Stimulated activated CD4-positive, alpha-beta T cell treated with anti-CD3 and anti-CD28 coated beads, Interleukin-15, amount 100 ng/mL, for 1 hour (primary cell): ENCODE measurements around the gene LAMTOR2.
"Not testable (repeated sequence)": the region's sequence is repeated elsewhere in the genome, so short reads cannot be mapped to it uniquely, and the experiment has no call there.

ENCODE experiments used
- DNase-seq, 2 donors: peaks; one replicate each; pipeline ENCODE4 v3.0.0-alpha.2; 2020; ENCODE audit warnings: low read depth in 1 of 2, low spot score in 1 of 2

LAMTOR2 gene

DNA sequence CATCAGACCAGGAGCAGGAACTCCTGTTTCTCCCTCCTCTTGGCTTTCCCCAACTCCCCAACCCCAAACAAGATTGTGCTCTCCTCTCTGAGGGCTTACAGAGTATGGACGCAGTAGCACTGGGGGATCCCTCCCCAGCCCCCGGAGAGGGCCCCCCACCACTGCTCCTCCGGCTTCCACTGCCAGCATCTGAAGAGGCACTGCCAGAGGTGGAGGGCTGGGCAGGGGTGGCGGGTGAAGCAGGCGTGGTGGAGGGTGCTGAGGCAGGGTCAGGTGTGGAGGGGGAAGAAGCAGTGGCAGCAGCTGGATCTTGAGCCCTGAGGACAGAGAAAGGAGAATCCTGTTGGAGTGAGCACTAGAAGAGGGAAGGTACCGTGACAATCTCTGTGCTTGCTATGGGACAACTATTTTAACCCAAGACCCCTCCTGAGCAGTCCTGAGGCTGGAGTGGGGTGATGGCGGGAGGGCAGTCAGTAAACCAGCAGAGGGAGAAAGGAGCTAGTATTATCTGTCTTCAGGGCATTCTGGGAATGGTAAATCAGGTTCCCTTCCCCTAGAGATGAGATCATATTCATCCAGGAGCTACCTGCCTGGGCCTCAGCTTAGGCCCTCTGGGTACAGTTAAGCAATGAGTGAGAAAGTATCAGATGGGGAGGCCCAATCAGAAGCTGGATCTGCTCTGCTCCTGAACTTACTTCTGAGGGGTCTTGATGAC lies 3.4 kb upstream of the LAMTOR2 start:
- no peak for DNase-seq

GRCh38 chr1:156052862-156053767 lies 1.5 kb upstream of the LAMTOR2 start:
- DNase-seq = peak; percentile 39 to 60

DNA sequence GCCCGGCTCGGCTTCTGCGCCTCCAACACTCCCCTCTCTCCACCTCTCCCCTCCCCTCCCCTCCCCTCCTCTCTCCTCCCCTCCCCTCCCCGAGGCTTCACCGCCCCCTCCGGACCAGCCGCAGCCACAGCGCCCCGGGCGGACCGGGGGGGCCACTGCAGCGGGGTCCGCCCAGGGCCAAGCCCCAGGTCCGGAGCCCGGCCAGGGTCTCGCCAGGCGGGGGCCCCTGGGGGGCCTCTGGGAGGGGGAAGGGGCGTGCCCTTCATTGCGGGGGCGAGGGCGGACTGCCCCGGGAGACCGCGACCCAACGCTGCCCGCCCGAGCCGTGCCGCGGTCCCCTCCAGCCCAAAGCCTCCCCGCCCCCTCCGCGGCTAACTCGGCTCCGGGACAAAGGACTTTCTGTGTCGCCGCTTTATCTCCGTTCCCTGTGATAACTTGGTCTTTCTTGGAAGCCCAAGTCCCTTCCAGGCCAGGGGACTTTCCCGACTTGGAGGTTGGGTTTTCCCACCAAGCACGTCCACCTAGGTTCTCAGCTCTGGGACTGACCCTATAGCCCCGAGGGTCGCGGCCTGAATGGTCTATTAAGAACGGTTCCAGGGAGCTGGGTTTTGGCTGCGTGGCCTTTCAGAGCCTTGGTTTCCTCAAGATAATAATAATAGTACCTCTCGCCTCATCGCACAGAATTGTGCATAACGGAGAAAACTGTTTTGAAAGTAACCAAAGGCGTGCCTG lies 648 bp upstream of the LAMTOR2 start, which contains the start of gene UBQLN4:
Gene UBQLN4, minus strand, starts transcription at position 31 of the 732 bp plus-strand sequence. CDS start 97 bp downstream, outside the sequence.
- peak; percentile 74 for DNase-seq

GRCh38 chr1:156055281-156056048 lies 883 bp downstream of the LAMTOR2 start:
- DNase-seq = no peak

- DNase-seq = no peak
Measured at GRCh38 chr1:156056326-156056849, 1.8 kb downstream of the LAMTOR2 start.

DNA sequence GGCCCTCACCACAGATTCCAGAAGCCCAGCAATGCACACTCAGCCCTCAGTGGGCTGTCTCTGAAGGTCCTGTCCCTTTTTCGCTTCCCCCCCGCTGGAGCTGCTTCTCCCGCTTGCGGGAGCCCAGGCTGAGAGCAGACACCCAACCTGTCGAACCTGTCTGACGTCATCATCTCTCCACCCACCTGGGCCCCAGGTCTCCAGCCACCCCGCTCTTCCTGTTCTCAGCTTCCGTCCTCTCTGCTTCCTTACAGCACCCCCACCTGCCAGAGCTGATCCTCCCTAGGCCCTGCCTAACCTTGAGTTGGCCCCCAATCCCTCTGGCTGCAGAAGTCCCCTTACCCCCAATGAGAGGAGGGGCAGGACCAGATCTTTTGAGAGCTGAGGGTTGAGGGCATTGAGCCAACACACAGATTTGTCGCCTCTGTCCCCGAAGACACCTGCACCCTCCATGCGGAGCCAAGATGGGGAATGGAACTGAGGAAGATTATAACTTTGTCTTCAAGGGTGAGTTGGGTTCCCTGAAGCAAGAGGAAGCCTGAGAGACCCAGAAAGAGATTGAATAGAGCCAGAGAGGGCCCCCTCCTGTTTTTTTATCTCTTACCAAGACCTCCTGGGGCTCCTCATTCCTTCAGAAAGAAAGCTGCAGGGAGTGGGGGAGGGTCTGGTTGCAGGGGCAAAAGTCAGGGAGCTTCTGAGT lies 6.5 kb downstream of the LAMTOR2 start, which contains the start of gene RAB25:
Gene RAB25, plus strand, starts transcription at position 224 of the 700 bp plus-strand sequence. Its CDS starts 241 bp downstream, at position 465.
- DNase-seq = no peak

GRCh38 chr1:156062189-156062588 lies 7.6 kb downstream of the LAMTOR2 start:
- no peak for DNase-seq

GRCh38 chr1:156063997-156064285 lies 9.4 kb downstream of the LAMTOR2 start:
- no peak for DNase-seq

DNA sequence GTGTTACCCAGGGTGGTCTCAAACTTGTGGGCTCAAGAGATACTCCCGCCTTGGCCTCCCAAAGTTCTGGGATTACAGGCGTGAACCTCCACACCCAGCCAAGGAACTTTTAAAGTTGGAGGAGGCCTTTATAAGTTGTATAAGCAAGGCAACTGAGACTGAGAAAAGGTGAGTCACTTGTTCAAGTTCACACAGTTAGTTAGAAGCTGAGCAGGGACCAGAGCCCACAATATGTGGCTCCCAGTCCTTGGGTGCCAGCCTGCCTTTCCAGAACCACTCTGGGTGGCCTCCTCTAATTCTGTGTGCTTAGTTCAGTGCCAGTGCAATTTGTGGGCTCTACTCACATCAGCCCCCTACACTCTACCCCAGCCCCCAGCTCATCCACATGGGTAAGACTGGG lies 10.0 kb downstream of the LAMTOR2 start:
- DNase-seq = no peak

GRCh38 chr1:156065212-156065611 lies 10.6 kb downstream of the LAMTOR2 start:
- no peak for DNase-seq

GRCh38 chr1:156065871-156066270 lies 11.3 kb downstream of the LAMTOR2 start:
- no peak for DNase-seq

DNA sequence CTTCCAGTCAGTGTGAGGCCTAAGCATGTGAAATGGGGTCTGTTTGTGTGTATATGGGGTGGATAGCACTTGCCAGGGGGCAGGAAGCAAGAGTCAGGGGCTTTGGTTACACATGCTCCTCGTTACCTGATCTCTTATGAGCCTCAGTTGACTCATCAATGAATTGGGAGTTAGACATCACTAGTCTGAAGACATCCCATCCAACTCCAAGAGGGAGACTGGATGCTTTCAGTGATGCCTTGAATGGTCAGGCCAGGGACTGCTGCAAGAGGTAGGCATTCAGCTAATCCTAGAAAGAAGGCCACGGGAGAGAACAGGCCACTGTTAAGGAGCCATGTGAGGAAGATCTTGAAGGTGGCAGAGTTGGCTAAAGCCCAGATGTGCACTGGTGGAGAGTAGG lies 12.7 kb downstream of the LAMTOR2 start:
- DNase-seq = no peak

DNA sequence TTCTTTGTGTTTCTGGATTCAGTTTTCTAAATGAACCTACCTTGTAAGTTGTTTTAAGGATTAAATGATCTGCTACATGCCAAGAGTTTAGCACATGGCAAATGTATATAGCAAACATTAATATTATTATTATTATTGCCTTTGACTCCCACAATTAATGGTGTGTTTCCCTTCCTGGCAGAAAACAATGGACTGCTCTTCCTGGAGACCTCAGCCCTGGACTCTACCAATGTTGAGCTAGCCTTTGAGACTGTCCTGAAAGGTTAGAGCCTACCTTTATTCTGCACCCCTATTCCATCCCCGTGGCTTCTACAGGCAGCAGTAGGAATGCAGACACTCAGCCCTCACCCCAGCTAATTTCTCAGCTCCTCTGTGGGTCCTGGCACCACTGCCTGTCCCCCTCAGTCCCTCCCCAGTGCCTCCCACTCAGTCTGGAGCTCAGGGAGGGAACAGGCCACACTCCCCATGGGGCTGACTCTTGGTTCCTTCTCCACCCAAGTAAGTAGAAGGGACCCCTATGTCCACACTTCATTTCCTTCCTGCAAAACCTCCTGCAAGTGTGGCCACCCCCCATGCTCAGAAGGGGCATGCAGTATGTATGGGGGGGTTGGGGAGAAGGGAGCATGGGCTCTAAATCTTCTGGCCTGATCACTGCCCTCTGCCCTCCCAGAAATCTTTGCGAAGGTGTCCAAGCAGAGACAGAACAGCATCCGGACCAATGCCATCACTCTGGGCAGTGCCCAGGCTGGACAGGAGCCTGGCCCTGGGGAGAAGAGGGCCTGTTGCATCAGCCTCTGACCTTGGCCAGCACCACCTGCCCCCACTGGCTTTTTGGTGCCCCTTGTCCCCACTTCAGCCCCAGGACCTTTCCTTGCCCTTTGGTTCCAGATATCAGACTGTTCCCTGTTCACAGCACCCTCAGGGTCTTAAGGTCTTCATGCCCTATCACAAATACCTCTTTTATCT lies 15.2 kb downstream of the LAMTOR2 start:
- no peak for DNase-seq

GRCh38 chr1:156070548-156070947 lies 16.0 kb downstream of the LAMTOR2 start:
- no peak for DNase-seq

DNA sequence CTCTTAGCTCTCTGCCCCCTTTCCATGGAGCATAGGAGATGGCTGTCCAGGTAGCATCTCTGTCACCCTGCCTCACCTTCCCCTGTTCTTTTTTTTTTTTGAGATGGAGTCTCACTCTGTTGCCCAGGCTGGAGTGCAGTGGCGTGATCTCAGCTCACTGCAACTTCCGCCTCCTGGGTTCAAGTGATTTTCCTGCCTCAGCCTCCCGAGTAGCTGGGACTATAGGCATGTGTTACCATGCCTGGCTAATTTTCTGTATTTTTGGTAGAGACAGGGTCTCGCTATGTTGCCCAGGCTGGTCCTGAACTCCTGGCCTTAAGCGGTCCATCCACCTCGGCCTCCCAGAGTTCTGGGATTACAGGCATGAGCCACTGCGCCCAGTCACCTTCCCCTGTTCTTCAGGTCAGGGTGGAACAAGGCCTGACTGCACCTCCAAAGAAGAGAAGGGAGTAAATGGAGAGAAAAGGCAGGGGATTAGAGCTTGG lies 16.8 kb downstream of the LAMTOR2 start:
- not testable (repeated sequence) for DNase-seq

DNA sequence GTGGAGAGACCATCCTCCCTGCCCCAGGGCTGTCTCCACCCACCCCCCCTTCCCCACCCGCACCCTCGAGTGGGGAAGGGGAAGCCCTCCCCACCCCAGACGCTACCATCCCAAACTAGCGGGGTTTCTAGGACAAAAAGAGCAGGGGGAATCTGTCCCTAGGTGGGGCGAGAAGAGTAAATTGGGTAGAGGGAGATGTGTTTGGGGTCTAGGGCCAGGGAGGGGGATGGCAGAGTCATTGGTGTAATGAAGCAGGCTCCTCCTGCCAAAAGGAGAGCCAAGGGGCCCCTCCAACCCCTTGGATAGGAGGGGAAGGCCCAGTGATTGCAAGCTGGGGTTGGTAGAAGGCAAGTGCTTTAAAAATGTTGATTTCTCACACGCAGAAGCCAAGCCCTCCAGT lies 17.7 kb downstream of the LAMTOR2 start:
- DNase-seq = no peak

GRCh38 chr1:156073110-156073687 lies 18.6 kb downstream of the LAMTOR2 start:
- no peak for DNase-seq

DNA sequence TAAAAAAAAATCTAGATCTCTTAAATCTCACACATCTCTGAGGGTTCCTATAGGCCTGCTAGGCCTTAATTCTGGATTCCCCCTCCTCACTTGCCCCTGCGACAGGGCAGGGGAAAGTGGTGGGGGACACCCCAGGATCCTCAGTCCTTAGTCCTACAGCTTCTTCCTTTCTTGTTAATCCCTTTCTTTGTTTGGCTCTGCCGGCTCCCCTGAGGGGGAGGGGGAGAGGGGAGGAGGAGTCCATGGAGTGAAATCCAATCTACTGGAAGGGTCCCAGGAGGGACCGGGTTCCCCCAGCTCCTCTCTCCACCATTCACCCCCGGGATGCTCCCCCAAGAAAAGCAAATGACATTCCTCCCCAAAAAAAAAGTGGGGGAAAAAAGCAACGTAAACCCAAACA lies 19.2 kb downstream of the LAMTOR2 start:
- no peak for DNase-seq
